Right lung (tissue), 5 donors: ENCODE measurements around the gene HSPA5. TPM values are rescaled to one million over a fixed set of nuclear protein-coding genes. Genes with fewer than 3 reads are reported as not detected.
"Not testable (repeated sequence)": the region's sequence is repeated elsewhere in the genome, so short reads cannot be mapped to it uniquely, and the experiment has no call there.

Source experiments
- DNase-seq, 2 donors: peaks; one replicate each; pipeline ENCODE4 v3.0.0-alpha.2; 2013
- polyA plus RNA-seq, 5 donors: library from polyadenylated mRNA; unstranded; fragments of 120-200 nt; gene quantifications; one replicate each; pipeline versions ENCODE4 v1.2.1 to v1.2.3, GENCODE V29; 2013; ENCODE audit warnings: inconsistent platforms in 1 of 5, low replicate concordance in 1 of 5; ENCODE audit not compliant: insufficient read length in 5 of 5, insufficient read depth in 1 of 5

Gene HSPA5
- polyA plus RNA-seq, 5 donors: 302 to 356 (median 319) TPM

DNA sequence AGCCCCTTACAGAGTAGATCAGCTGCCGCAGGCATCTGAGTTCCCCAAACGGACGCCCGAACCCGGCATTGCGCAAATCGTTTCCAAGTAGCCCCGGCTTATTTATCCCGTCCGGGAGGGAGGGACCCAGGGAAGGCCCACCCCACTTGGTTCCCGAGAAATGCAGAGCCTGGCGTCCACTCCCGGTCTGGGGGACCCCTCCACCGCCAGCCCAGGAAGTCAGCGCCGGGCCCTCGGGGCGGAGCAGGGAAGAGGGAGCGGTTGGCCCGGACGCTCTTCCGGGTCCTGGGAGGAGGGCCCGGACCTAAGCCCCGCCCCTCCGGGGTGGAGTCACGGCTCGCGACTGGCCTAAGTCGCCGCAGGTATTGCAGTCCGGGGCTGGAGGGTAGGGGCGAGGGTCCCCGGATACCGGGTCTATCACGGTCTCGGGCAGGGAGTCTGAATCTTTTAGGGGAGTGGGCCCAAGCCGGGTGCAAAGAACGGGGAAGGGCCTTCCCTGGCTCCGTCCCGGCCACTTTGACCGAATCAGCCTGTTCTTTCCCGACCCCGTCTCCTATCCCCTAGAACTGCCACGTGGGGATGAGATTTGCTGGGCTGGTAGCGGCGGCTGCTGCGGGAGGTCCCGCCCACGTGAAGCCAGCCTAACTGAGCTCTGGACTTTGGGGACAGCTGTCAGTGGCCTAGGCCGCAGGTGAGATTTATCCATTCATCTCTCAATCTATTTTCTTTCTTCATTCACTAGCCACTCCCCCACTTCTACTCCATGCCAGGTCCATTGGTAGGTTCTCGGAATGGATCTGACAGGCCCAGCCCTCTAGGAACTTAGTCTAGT is 40.7 kb downstream of the HSPA5 start, which contains the start of gene RABEPK:
TSS of gene RABEPK (plus strand) at position 327 of the 832 bp plus-strand sequence. CDS start 2,472 bp downstream, outside the sequence.
- DNase-seq: peak; percentile 94

GRCh38 chr9:125195591-125195990 is 45.6 kb downstream of the HSPA5 start:
- not testable (repeated sequence) for DNase-seq

DNA sequence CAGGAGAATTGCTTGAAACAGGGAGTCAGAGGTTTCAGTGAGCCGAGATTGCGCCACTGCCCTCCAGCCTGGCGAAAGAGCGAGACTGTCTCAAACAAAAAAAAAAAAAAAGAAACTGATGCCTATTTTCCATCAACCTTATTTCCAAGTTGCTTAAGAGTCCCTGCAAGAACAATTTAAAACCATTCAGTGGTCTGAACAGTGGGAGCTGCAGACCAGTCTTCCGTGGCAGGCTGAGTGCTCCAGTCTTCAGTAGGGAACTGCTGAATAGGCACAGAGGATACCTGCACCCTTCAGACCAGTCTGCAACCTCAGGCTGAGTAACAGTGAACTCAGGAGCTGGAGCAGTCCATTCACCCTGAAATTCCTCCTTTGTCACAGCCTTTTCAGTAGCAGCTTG is 46.7 kb downstream of the HSPA5 start:
- not testable (repeated sequence) for DNase-seq

- DNase-seq: no peak
Observed at GRCh38 chr9:125190361-125190801, 50.8 kb downstream of the HSPA5 start.

GRCh38 chr9:125189361-125190289 is 51.5 kb downstream of the HSPA5 start, which contains the start of gene PPP6C:
PPP6C (minus strand) TSS chr9:125189803; CDS start chr9:125189718, 85 bp downstream.
- DNase-seq: peak; percentile 95 to 96

GRCh38 chr9:125189011-125189360 is 52.2 kb downstream of the HSPA5 start:
- no peak for DNase-seq

Other genes starting within 250 kb of the HSPA5 start
- 10 to 100 TPM in 4 of 5 donors, 1 to 10 TPM in 1; 8.1 to 18.1 (median 16.5) TPM for gene SCAI, start 97.8 kb downstream of the HSPA5 start, polyA plus RNA-seq
- gene PPP6C, start 51.5 kb downstream of the HSPA5 start, polyA plus RNA-seq: 10 to 100 TPM; 38.6 to 55.2 (median 47.5) TPM
- 10 to 100 TPM; 22.3 to 27.9 (median 24.5) TPM for gene RABEPK, start 40.8 kb downstream of the HSPA5 start, polyA plus RNA-seq
- 10 to 100 TPM; 26.5 to 47.1 (median 42.3) TPM for gene GAPVD1, start 20.5 kb upstream of the HSPA5 start, polyA plus RNA-seq